Duodenal mucosa (tissue), 2 donors: ENCODE measurements around the gene RAB37.

Experiments used
- H3K27ac ChIP-seq: one replicate; pipeline ENCODE4 v1.7.0; 2013; ENCODE audit warnings: low read depth, low read length
- H3K27me3 ChIP-seq, 2 donors: one replicate each; pipeline ENCODE4 v1.7.0; 2013; ENCODE audit warnings: low read length in 2 of 2, control low read depth in 1 of 2; ENCODE audit not compliant: insufficient read depth in 2 of 2, control insufficient read depth in 1 of 2
- H3K36me3 ChIP-seq, 2 donors: one replicate each; pipeline ENCODE4 v1.7.0; 2013; ENCODE audit warnings: low read length in 2 of 2, control low read depth in 1 of 2; ENCODE audit not compliant: insufficient read depth in 2 of 2, control insufficient read depth in 1 of 2
- H3K4me1 ChIP-seq, 2 donors: one replicate each; pipeline ENCODE4 v1.7.0; 2013; ENCODE audit warnings: low read length in 2 of 2, control low read depth in 1 of 2; ENCODE audit not compliant: insufficient read depth in 2 of 2, control insufficient read depth in 1 of 2
- H3K4me3 ChIP-seq, 2 donors: one replicate each; pipeline ENCODE4 v1.7.0; 2013; ENCODE audit warnings: low read length in 2 of 2, low read depth in 1 of 2
- H3K9ac ChIP-seq, 2 donors: one replicate each; pipeline ENCODE4 v1.7.0; 2013; ENCODE audit warnings: low read length in 2 of 2, low read depth in 1 of 2
- H3K9me3 ChIP-seq, 2 donors: one replicate each; pipeline ENCODE4 v1.7.0; 2013; ENCODE audit warnings: low read length in 2 of 2, control low read depth in 1 of 2; ENCODE audit not compliant: control insufficient read depth in 1 of 2

The RAB37 gene

DNA sequence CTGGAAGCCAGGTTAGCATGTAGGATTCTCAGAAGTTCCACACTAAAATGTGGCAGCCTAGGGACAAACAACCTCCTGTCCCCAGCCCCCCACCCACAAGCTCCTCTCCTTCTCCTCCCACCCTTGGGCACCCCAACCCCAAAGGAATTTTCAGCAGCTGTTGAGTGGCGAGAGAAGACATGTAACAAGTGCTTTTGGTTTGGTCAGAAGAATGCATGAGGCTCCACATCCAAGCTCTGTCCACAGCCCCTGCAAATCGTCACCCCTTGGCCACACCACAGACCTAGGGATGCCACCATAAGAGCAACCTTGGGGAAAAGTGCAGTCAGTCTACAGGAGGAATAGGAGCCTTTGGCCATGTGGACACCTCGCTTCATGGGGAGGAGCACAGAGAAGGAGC, 11.9 kb upstream of the RAB37 start:
- H3K36me3 ChIP-seq = no peaks in the 10 kb centered on the region
- H3K4me1 ChIP-seq = no peaks in the 10 kb centered on the region
- no peak overlapping the region for H3K4me3 ChIP-seq
- no peaks in the 10 kb centered on the region for H3K9me3 ChIP-seq
- no peak overlapping the region for H3K27ac ChIP-seq
- no peak overlapping the region for H3K9ac ChIP-seq
- H3K27me3 ChIP-seq = no peaks in the 10 kb centered on the region

DNA sequence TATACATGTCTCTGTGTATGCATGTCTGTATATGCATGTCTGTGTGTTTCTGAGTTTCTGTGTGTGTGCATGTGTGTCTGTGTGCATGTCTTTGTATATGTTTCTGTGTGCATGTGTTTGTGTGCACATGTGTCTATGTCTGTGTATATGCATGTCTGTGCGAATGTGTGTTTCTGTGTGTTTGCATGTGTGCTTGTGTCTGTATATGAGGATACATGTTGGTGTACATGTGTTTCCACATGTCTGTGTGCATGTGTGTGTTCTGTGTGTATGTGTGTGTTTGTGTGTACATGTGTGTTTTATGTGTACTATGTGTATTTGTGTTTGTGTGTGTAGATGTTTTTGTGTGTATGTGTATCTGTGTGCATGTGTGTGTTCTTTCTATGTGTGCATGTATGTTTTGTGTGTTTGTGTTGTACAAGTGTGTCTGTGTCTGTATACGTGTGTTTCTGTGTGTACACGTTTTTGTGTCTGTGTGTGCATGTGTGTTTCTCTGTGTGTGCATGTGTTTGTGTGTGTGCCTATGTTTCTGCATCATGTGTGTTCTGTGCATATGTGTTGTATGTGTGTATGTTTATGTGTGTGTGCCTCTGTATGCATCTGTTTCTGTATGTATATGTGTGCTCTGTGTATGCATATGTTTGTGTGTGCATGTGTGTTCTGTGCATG, 8.9 kb upstream of the RAB37 start:
- Histone ChIP-seq H3K9ac (no peak overlapping the region), H3K27ac (no peak overlapping the region), H3K9me3 (no peaks in the 10 kb centered on the region), H3K36me3 (no peaks in the 10 kb centered on the region), H3K4me1 (peaks cover 3 to 5% of the 10 kb centered on the region in 2 donors), H3K4me3 (no peak overlapping the region), H3K27me3 (no peaks in the 10 kb centered on the region)

DNA sequence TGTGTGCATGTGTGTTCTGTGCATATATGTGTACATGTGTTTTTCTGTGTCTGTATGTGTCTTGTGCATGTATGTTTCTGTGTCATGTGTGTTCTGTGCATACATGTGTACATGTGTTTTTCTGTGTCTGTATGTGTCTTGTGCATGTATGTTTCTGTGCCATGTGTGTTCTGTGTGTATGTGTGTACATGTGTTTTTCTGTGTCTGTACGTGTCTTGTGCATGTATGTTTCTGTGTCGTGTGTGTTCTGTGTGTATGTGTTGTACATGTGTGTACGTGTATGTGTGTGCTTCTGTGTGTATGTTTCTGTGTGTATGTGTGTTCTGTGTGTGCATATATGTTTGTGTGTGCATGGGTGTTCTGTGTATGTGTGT, 8.4 kb upstream of the RAB37 start:
- Histone ChIP-seq H3K9me3 (no peaks in the 10 kb centered on the region), H3K4me1 (peaks cover 3 to 5% of the 10 kb centered on the region in 2 donors), H3K27me3 (no peaks in the 10 kb centered on the region), H3K36me3 (no peaks in the 10 kb centered on the region), H3K9ac (no peak overlapping the region), H3K4me3 (no peak overlapping the region), H3K27ac (no peak overlapping the region)

DNA sequence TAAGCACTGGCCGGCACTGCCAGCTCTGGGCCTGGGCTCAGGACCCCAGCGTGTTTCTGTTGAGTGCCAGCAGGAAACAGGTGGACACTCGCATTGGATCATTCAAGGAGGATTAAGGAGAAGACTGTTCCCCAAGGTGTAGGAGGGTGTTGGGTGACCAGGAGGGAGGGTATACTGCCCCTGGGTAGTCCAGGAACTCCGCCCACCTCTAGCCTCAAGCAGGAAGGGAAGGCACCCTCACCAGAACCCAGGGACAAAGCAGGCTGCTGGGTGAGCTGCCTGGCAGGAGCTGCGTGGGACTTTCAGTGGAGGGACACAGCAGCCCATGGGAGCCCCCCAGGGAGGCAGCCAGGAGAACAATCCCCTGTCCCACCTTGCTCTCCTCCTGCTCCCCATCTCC, 7.7 kb upstream of the RAB37 start:
- no peaks in the 10 kb centered on the region for H3K27me3 ChIP-seq
- peaks cover 3 to 5% of the 10 kb centered on the region in 2 donors for H3K4me1 ChIP-seq
- no peak overlapping the region for H3K27ac ChIP-seq
- H3K36me3 ChIP-seq = no peaks in the 10 kb centered on the region
- H3K4me3 ChIP-seq = no peak overlapping the region
- no peak overlapping the region for H3K9ac ChIP-seq
- H3K9me3 ChIP-seq = no peaks in the 10 kb centered on the region

DNA sequence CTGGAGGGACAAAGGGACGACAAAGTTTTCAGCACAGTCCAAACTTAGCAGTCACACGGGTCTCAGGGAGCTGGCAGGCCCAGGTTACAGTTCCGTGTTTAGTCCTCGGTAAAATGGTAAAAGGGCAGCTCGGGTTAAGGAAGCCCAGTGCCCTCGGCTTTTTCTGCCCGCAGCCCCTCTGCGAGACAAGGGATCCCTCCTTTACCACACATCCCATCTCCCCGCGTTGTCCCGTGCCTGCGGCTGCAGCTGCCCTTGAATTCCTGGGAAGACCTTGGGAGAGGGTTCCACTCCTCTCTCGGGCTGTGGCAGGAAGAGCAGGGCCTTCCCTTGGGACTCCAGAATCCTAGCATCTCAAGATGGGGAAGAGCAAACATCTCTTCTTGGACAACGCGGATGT, 7.2 kb upstream of the RAB37 start:
- no peak overlapping the region for H3K27ac ChIP-seq
- H3K4me1 ChIP-seq = peaks cover 3 to 5% of the 10 kb centered on the region in 2 donors
- no peak overlapping the region for H3K9ac ChIP-seq
- no peaks in the 10 kb centered on the region for H3K36me3 ChIP-seq
- H3K9me3 ChIP-seq = no peaks in the 10 kb centered on the region
- H3K4me3 ChIP-seq = no peak overlapping the region
- no peaks in the 10 kb centered on the region for H3K27me3 ChIP-seq

GRCh38 chr17:74730491-74731346, 6.3 kb upstream of the RAB37 start:
- no peak overlapping the region for H3K4me3 ChIP-seq
- H3K27ac ChIP-seq = no peak overlapping the region
- no peaks in the 10 kb centered on the region for H3K27me3 ChIP-seq
- no peaks in the 10 kb centered on the region for H3K9me3 ChIP-seq
- H3K36me3 ChIP-seq = no peaks in the 10 kb centered on the region
- peaks cover 3 to 5% of the 10 kb centered on the region in 2 donors for H3K4me1 ChIP-seq
- no peak overlapping the region for H3K9ac ChIP-seq

GRCh38 chr17:74731347-74731605, 5.8 kb upstream of the RAB37 start:
- Histone ChIP-seq H3K27me3 (no peaks in the 10 kb centered on the region), H3K9me3 (no peaks in the 10 kb centered on the region), H3K4me3 (no peak overlapping the region), H3K27ac (no peak overlapping the region), H3K9ac (no peak overlapping the region), H3K4me1 (peaks cover 3 to 5% of the 10 kb centered on the region in 2 donors), H3K36me3 (no peaks in the 10 kb centered on the region)

- Histone ChIP-seq H3K9me3 (no peaks in the 10 kb centered on the region), H3K36me3 (no peaks in the 10 kb centered on the region), H3K9ac (no peak overlapping the region), H3K27ac (no peak overlapping the region), H3K27me3 (peaks cover 0 to 2% of the 10 kb centered on the region in 2 donors), H3K4me1 (peaks cover 6 to 7% of the 10 kb centered on the region in 2 donors), H3K4me3 (no peak overlapping the region)
Measured at GRCh38 chr17:74732042-74732867, 4.8 kb upstream of the RAB37 start.

DNA sequence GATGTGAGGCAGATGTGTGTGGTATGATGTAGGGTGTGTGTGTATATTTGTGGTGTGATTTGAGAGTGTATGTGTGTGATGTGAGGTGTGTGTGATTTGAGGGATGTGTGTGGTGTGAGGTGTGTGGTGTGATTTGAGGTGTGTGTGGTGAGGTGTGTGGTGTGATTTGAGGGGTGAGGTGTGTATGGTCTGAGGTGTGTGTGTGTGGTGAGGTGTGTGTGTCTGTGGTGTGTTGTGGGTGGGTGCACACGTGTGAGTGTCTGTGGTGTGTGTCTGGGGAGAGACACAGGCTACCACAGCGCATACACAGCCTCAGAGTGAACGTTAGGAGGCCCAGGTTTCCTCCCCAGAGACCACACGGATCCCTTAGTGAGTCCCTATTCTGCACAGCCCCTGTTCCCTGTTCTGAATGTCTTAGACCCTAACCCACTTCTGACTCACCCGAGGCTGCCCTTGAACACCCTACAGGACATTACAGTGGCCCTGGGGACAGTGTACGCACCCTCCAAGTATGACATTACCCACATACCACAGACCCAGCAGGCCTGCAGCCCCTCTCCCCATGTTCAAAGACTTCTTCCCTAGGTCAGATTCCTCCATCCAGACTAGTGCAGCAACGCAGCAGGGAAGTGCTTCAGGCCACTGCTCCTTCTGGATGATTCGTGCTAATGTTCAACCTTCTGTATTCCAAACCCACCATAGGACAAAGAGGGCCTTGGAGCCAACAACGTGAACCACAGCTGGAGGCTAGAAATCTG, 3.5 kb upstream of the RAB37 start:
- H3K4me1 ChIP-seq = peaks cover 19 to 20% of the 10 kb centered on the region in 2 donors
- H3K27me3 ChIP-seq = peaks cover 9 to 14% of the 10 kb centered on the region in 2 donors
- H3K27ac ChIP-seq = no peak overlapping the region
- no peak overlapping the region for H3K9ac ChIP-seq
- no peaks in the 10 kb centered on the region for H3K36me3 ChIP-seq
- H3K4me3 ChIP-seq = no peak overlapping the region
- H3K9me3 ChIP-seq = no peaks in the 10 kb centered on the region
